HG03442 (cell line): ENCODE measurements around the gene NME3.
"Not testable (repeated sequence)": the region's sequence is repeated elsewhere in the genome, so short reads cannot be mapped to it uniquely, and the experiment has no call there.

Source experiments
- ATAC-seq: cut with Tn5 transposase; IDR thresholded peaks from one replicate; pipeline ENCODE4 v1.9.1; 2021; ENCODE audit warnings: mild to moderate bottlenecking, moderate library complexity; ENCODE audit not compliant: unreplicated experiment

The NME3 gene

GRCh38 chr16:1771188-1771863, at the start of gene NME3:
Gene NME3 (minus strand): TSS chr16:1771543. CDS start chr16:1771534, 9 bp downstream.
- no peak for ATAC-seq

GRCh38 chr16:1820946-1821290, 49.6 kb upstream of the NME3 start:
- no peak for ATAC-seq

GRCh38 chr16:1820096-1820945, 49.0 kb upstream of the NME3 start:
- ATAC-seq: no peak

- ATAC-seq: no peak
Measured at GRCh38 chr16:1819611-1820010, 48.3 kb upstream of the NME3 start.

GRCh38 chr16:1818873-1819525, 47.7 kb upstream of the NME3 start:
- ATAC-seq: no peak

- no peak for ATAC-seq
Measured at GRCh38 chr16:1818204-1818872, 47.0 kb upstream of the NME3 start.

- no peak for ATAC-seq
Measured at GRCh38 chr16:1817716-1818115, 46.4 kb upstream of the NME3 start.

- ATAC-seq: no peak
Measured at GRCh38 chr16:1817276-1817589, 45.9 kb upstream of the NME3 start.

GRCh38 chr16:1816396-1817275, 45.3 kb upstream of the NME3 start:
- ATAC-seq: no peak

- ATAC-seq: no peak
Measured at GRCh38 chr16:1815461-1815860, 44.1 kb upstream of the NME3 start.

GRCh38 chr16:1812732-1813163, 41.4 kb upstream of the NME3 start:
- no peak for ATAC-seq

- ATAC-seq: no peak
Measured at GRCh38 chr16:1810536-1810935, 39.2 kb upstream of the NME3 start.

- ATAC-seq: no peak
Measured at GRCh38 chr16:1810106-1810505, 38.8 kb upstream of the NME3 start.

- no peak for ATAC-seq
Measured at GRCh38 chr16:1809281-1809801, 38.0 kb upstream of the NME3 start.

GRCh38 chr16:1808691-1809090, 37.3 kb upstream of the NME3 start:
- ATAC-seq: no peak

- no peak for ATAC-seq
Measured at GRCh38 chr16:1807626-1808025, 36.3 kb upstream of the NME3 start.

GRCh38 chr16:1800701-1801100, 29.4 kb upstream of the NME3 start:
- no peak for ATAC-seq

GRCh38 chr16:1799263-1799662, 27.9 kb upstream of the NME3 start:
- ATAC-seq: not testable (repeated sequence)

GRCh38 chr16:1794908-1795666, 23.7 kb upstream of the NME3 start:
- no peak for ATAC-seq
